VCaP (cell line): Measurements from ENCODE around the gene RAB23.
A peak's percentile ranks its signal among the peaks of the same experiment; 100 is the strongest.

Experiments used
- H3K27ac ChIP-seq: fragments of 450-650 bp; 2 replicates; pipeline ENCODE4 v1.5.1; 2017
- TF ChIP-seq, protein P1 (sequence below): fragments of 450-650 bp; conservative IDR thresholded peaks from 2 replicates; pipeline ENCODE4 v1.5.1; 2017; ENCODE audit warnings: mild to moderate bottlenecking, moderate library complexity

The RAB23 gene

DNA sequence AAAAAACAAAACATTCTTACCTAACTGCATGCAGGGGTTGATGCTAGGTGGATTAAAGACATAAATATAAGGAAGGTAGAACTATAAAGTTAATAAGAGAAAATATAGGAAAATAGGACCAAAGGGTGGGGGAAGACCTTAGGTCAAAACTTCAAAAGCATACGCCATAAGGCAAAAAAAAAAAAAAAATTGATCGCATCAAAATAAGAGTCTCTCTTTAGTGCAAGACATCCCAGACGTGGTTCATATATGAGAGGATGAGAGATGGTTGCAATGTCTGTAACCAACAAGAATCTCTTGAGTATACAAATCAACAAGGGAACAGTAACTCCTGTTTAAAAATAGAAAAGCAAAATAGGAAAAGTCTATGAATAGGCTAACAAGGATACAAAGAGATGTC lies 41.5 kb downstream of the RAB23 start:
- H3K27ac ChIP-seq, result no peak overlapping the region
- TF ChIP-seq, protein P1, sequence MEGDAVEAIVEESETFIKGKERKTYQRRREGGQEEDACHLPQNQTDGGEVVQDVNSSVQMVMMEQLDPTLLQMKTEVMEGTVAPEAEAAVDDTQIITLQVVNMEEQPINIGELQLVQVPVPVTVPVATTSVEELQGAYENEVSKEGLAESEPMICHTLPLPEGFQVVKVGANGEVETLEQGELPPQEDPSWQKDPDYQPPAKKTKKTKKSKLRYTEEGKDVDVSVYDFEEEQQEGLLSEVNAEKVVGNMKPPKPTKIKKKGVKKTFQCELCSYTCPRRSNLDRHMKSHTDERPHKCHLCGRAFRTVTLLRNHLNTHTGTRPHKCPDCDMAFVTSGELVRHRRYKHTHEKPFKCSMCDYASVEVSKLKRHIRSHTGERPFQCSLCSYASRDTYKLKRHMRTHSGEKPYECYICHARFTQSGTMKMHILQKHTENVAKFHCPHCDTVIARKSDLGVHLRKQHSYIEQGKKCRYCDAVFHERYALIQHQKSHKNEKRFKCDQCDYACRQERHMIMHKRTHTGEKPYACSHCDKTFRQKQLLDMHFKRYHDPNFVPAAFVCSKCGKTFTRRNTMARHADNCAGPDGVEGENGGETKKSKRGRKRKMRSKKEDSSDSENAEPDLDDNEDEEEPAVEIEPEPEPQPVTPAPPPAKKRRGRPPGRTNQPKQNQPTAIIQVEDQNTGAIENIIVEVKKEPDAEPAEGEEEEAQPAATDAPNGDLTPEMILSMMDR, result no peak

DNA sequence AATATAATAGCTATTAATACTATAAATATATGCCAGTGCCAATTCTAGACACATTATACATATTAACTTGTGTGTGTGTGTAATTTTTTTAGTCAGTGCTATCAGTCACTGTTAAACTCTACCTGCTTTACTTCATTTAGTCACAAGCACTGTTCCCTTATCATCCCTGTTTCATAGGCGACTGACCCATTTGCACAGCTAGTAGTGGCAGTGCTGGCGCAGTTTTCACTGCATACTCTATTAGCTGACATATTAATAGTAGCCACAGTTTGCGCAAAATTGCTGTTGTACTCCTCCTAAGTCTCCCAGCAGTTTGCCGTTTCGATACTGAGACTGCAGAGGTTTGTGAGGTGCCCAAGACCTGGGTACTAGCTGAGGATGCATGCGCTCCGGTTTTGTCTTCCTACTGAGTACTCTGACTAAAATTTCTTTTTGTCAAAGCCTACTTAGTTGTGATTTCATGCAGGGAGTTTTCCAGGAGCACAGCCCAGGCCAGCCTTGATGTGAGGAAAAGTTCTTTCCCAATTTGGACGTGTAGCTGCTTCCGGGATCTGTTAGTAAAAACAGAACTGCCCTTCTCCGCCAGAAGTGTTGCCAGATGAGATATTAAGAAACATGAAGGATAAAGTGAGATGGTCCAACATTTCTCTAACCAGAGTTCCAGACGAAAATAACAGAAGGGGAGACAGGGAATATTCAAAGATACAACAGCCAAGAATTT lies 44.4 kb downstream of the RAB23 start:
- H3K27ac ChIP-seq, result no peak overlapping the region
- TF ChIP-seq, protein P1, result no peak

DNA sequence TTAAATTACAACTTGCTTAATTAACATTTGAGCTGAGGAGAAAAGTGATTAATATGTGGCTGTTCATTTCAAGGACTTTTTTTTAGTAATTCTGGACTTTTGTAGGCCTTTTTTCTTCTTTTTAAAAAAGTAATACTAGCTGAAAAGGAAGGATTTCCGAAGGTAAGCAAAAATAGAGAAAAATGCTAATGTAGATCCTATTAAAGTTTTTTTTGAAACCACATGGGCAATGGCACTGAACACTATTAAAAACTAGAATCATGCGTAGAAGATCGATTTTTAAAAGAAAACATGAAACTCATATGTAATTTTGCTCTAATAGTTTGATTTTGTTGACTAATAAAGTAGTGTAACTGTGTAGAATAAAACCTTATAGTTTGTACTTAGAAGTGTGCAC lies 47.6 kb downstream of the RAB23 start:
- H3K27ac ChIP-seq, result peak overlapping the region; percentile 86; the same call in 1 of the 2 replicates
- TF ChIP-seq, protein P1, result no peak

DNA sequence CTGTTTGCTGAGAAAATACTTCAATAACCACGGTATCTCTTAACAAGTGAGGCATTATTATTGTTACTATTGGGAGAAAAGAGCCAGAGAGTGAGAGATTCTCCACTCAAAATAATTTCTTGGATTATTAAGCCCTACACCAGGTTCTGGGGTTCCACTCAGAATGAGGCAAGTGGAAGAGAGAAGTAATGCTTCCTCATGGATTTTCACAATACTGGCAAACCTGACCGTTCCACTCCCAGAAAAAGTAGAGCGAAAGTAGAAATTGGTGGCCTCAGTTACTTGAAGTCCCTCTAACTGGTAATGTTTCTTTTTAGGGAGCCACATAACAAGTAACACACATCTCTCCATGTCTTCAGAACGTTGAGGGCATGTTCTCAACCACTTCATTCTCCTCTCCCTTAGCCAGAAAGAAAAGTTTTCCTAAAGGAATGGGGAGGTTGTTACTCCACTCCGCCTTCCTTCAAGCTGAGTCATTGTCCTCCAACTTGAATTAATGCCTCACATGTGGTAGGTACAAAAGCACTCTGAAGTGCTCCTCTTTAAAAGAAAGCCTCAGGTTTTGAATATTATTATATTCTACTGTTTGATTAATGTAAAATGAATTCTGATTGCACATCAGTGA lies 48.1 kb downstream of the RAB23 start:
- TF ChIP-seq, protein P1, result no peak
- H3K27ac ChIP-seq, result peak overlapping the region; percentile 86

DNA sequence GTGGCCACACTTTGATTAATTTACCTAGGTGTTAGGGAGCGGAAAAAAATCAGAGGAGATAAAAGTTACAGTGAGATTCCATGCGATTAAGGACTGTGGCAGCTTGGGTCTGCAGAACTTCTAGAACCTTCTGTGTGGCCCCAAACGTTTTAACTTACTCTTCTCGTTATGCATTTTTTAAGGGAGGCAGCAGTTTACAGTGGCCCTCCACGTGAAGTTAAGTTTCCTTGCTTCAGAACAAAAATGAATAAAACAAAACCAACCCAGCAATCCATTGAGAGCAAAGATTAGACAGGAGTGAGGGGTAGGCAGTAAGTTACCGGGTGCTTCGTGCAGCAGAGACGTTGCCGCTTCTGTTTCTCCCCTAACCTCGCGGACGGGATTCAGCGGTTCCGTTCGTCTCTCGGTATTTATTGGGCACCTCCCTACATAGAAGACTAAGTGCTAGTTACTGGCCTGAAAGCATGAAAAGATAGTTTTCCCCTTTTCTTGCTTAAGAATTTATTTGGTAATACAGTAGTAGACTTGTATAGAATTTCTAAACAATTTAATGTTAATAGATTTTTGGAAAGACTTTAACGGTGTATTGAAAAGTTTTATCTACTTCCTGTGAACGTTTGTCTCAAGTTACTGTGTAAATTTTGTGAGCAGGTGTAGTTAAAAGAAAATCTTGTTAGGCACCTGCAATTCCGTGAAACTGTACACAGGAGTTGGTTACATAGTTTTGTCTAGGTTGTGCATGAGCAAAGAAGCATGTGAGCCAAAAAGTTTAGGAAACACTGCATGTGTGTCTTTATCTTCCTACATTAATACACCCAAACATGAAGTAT lies 48.8 kb downstream of the RAB23 start:
- peak overlapping the region; percentile 86 for H3K27ac ChIP-seq
- TF ChIP-seq, protein P1, result no peak

DNA sequence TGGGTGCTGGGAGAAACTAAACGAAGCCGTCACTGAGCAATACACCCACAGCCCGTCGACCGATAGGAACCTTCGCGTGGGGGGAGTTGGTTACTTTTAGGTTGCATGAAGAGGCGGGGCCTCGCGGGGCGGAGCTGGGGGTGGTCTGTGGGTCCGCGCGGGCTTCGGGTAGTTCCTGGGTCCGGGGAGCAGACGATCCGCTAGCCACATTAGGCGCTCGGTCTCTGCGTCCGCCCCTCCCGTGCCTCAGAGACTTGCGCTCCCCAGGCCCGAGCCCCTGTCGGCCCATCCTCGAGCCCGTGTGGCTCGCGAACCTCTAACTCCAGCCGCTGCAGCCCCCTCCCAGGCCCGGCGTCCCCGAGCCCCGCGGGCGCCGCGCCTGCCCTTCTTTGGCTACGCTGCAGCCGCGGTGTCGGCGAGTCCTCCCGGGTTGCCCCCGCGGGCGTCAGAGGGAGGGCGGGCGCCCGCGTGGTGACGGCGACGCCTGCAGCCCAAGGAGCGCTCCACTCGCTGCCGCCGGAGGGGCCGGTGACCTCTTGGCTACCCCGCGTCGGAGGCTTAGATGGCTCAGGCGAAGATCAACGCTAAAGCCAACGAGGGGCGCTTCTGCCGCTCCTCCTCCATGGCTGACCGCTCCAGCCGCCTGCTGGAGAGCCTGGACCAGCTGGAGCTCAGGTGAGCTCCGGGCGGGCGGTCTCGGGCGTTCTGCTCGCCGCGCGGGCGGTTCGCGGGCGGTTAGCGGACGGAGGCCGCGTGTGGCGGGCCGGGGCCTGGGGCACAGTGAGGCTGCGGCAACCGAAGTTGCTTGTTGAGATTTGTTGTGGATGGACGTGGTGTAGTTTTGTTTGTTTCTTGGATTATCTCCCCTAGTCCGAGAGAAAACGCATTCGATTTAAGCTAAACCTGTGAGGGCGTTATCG lies 49.7 kb downstream of the RAB23 start, which contains the start of gene BAG2:
Gene BAG2, plus strand, starts transcription at position 191 of the 920 bp plus-strand sequence. Its CDS starts 372 bp downstream, at position 563.
- H3K27ac ChIP-seq, result peak within 1 kb of the TSS; percentile 86
- TF ChIP-seq, protein P1, result peak; percentile 21; the same call in 1 of the 2 replicates
